GM19035 (cell line): ENCODE measurements around the gene ALDH4A1.
"Not testable (repeated sequence)": the region's sequence is repeated elsewhere in the genome, so short reads cannot be mapped to it uniquely, and the experiment has no call there.

Source experiments
- ATAC-seq: cut with Tn5 transposase; IDR thresholded peaks from one replicate; pipeline ENCODE4 v1.9.1; 2021; ENCODE audit not compliant: unreplicated experiment

The ALDH4A1 gene

DNA sequence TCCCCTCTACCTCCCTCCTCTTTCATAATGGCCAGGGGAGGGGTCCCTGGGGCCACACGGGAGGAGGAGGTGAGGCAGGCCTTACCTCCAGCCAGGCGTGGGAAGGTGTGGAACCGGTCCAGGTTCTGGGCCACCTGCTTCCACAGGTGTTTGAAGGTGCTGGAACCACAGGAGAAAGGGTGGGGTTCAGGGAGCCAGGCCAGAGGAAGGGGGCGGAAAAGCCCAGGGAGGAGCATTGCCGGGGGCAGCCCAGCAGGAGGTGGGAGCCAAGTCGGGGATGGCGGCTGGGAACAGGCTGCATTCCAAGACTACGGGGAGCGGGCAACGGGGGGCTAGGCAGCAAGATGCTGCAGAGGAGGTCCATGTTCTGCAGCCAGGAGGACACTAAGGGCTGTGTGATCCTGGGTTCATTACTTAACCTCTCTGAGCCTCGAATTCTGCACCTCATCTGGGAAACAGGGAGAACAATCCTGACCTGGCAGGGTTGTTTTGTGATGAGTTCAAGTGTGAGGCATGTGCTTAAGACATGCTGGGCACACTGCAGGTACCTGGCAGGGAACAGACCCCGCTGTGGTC lies 23.1 kb downstream of the ALDH4A1 start:
- no peak for ATAC-seq

DNA sequence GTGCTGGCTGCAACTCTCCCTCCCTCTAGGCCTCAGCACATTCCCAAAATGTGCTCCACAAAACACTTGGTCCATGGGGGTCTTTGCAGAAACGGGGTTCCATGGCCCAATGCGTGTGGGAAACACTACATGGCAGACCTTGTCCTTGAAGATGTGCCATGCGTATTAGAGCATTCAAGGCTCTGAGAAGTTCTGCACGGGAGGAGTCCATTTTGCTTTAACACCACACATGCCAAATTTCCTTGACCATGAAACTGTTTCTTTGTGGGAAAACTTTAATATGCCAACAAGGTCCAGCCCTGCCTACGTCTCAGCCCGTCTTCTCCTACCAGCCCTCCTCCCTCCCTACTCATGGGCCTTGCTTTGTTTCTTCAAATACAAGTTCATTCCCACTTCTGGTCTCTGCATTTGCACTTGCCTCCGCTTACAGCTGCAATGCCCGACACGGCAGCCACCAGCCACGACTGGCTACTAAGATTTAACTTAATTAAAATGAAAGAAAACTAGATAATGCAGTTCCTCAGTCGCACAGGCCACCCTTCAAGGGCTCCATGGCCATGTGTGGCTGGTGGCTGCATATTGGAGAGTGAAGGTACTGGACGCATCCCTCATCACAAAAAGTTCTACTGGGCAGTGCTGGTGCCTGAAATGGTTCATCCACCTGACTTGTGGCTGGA lies 23.7 kb downstream of the ALDH4A1 start:
- no peak for ATAC-seq

DNA sequence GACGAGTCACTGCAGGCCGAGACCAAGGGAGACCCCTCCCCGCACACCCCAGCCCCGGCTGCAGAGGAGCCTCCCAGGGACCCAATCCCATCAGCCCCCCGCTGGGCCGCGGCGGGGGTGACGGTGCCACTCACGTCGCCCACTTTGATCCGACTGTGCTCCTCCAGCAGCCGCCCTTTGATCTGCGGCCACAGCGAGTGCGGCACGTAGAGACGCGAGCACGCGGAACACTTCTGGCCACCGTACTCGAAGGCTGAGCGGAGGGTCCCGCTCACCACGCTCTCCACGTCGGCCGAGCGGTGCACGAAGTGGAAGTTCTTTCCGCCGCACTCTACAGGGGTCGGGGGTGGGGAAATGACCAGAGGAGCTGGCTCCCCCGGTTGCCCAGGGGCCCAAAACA lies 25.1 kb downstream of the ALDH4A1 start:
- no peak for ATAC-seq

DNA sequence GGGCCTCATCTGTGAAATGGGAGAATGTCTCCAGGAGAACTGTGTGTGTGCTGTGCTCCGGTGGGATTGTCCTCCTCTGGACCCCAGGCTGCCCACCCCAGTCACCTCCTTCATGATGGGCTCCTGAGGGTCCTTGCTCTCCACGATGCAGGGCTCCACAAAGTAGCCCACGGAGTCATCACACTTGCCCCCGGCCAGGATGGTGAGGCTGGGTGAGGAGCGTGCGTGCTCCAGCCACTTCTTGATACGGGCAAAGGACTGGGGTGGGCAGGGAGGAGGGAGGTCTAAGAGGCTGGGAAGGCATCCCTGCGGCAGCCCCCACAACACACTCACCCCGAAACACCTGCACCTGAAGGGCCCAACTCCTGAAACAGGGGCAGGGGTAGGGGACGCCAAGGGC lies 26.1 kb downstream of the ALDH4A1 start:
- no peak for ATAC-seq

DNA sequence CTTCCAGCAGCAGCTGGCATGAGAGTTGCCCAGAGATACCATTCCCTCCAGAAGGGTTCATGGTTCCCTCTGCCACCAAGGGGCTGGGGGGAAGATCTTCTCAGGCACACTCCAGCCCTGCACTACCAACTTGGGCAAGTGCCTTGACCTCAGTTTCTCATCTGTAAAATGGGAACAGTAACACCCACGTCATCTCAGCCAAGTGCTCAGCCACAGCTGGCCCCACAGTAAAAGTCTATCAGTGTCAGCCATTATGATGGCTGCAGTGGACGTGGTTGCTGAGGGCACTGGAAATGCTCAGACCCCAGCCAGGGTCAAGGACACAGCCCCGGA lies 26.6 kb downstream of the ALDH4A1 start:
- ATAC-seq: no peak

DNA sequence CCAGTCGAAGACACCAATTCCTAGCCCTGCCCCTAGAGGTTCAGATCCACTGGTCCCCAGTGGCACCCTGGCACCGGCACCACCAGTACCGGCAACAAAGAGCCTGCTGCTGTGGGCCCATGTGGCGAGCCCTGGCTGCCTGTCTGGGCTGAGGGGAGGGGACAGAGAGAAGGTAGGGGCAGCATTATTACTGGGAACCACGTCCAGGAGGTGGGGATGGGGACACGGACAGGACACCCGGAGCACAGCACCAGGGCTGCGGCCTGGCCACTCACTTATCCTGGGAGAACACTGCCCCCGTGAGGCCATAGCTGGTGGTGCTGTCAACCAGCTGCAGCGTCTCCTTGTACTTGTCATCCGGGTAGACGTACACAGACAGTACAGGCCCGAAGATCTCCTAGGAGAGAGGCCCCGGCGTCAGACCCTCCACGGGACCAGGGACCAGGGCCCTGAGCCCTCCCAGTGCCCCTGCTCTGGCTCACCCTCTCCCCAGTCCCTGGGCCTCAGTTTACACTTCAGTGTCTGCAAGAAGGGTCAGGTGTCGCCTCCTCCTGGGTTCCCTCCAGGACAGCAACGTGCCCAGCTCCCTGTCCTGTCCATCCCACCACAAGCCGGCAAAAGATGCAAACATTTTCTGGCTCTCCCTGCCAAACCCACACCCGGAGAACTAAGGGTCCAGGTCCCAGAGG lies 27.1 kb downstream of the ALDH4A1 start:
- no peak for ATAC-seq

DNA sequence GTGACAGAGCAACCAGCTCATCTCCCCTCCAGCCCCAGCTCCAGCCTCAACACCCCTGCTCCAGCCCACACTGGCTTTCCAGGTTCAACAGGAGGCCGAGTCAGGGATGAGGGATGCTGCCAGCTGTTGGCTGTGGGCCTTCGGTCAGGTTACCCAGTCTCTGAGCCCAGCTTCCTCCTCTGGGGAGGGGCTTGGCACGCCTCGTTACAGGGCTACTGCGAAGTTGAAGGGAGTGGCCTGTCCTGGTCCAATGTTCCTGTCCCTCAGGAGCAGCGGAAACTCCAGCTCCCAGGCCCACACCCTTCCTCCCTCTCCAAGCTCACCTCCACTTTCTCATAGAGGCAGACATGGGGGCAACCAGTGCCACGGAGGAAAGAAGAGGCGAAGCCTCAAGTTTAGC lies 27.8 kb downstream of the ALDH4A1 start:
- no peak for ATAC-seq

DNA sequence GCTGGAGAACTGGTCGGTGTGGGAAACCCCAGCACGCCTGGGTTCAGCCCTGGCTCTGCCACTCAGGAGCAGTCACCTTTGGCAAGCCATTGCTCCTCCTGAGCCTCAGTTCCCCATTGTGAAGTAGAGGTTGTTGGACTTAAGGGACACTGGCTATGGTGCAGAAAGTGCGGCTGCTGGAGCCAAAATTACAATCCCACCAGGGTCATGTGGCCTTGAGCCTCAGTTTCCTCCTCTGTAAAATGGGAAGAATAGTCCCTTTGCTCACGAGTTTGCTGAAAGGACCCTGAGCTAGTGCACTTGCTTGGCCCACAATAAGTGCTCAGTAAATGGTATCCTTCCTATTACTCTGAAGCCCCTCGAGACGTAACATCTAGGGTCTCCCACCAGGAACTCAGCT lies 28.3 kb downstream of the ALDH4A1 start:
- no peak for ATAC-seq

DNA sequence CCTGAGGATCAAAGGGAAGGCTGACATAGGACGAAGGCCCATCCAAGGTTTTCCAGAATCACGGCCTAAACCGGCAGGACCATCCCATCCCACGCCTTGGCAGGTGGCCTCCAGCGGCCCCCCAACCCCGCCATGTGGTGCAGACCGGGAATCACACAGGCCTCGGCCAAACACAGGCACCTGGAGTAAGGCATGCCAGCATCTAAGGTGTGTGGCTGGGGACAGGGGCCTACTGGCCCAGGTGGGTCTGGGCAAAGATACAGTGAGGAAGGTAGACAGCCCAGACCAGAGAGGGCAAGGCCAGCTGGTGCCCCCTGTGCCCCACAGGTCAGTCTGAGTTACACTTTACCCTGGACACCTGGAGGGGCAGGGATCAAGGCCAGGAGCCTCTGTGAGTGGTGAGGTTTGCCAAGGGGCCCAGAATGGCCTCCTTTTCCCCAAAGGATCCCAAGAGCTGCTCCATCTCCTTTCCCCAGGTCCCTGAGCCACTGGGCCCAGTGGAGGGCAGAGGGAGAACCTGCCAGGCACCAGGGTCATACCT lies 30.2 kb downstream of the ALDH4A1 start:
- no peak for ATAC-seq

DNA sequence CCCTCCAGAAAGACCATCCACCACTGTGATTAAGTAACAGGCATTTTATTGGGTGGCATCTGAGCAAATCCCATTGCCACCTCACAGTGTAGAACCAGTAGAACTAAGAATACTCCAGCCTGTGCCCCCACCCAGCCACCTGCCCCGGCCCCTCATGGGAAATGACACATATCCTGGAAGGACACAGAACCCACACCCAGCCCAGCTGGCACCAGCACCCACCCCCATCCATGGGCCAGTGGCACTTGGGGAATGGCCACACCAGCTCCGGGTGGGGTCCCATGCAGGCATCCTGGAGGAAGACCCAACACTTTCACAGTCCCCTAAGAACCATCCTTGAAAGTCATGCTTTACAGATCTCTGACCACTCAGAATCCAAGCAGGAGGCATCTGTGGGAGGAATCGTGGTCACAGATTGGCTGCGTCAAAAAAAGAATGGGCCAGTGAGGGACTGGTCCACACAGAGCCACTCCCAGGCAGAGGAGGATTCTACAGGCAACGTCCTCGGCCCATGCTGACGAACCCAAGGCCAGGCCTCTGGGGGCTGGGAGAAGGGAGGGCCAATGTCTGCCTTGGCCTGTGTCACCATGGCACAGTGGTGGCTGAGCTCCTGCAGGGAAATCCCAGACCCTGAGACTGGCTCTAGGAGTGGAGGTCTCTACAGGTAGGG lies 30.8 kb downstream of the ALDH4A1 start:
- ATAC-seq: no peak

DNA sequence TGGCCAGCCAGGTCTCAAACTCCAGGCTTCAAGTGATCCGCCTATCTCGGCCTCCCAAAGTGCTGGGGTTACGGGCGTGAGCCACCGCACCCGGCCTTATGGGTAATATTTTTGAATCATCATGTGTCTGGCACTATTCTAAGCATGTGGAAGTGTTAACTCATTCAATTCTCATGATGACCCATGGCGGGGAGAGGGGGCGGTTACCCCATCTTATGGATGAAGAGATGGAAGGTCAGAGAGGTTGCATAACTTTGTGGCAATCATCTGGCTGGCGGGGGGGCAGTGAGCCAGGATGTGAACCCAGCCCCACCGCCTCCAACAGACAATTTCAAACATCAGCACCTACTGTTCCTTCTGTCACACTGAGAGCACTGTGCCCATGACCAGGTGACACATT lies 31.4 kb downstream of the ALDH4A1 start:
- no peak for ATAC-seq

DNA sequence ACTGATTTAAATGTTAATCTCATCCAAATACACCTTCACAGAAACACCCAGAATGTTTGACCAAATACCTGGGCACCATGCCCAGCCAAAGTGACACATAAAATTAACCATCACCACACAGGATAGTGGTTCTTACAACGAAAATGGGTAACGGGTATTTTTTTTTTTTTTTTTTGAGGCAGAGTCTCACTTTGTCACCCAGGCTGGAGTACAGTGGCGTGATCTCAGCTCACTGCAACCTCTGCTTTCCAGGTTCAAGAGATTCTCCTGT lies 31.8 kb downstream of the ALDH4A1 start:
- ATAC-seq: not testable (repeated sequence)

DNA sequence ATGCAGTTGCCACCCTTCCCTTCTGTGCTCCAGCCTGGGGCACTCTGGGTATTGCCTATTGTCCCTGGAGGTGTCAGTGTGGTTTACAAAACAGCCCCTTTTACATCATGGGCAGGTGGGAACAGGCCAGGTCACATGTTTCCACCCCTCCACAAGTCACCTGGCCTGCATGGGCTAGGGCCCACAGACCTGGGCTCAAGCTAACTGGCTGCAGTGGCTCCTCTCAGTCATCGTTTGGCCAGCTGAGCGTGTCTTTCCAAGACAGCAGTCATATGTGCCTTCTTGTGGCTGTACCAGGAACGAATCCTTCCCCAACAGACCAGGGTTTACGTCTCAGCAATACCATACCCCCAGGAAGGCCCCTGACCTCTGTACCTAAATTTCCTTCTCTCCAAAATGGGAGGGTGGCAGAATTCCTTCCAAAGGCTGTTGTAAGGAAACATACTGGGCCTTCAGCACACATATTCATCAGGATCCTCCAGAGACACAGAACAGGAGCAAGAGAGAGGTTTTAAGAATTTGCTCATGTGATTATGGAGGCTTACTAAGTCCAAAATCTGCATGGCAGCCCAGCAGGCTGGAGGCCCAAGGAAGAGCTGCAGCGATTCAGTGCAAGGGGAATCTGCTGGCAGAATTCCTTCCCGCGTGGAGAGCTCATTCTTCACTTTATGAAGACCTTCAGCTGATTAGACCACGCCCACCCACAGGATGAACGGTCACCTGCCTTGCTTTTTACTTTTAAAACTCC lies 32.3 kb downstream of the ALDH4A1 start:
- ATAC-seq: no peak

DNA sequence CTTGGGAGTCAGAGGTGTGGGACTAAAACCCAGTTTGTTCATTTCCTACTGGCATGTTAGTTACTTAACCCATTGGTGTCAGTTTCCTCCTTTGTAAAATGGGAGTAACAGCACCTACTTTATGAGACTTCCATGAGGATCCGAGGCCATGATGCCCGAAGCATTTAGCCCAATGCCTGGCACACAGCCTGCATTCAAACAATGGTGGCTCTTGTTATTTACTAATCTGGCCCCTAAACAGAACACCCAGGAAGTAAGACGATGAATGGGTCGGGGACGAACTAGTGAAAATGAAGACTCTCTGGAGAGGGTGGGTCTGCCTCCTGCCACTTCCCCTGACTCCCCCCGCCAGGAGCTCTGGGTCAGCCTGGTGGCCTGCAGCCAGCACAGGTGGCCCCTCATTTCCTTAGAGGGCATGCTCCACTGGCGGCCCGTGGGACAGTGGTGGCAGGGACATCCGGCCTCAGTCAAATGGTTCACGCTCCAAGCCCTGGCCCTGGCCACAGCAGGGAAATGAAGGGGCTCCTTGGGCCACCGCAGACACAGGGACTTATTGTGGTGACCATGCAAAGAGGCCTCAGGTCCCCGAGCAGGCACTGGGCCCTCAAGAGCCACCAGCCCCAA lies 33.4 kb downstream of the ALDH4A1 start:
- no peak for ATAC-seq

DNA sequence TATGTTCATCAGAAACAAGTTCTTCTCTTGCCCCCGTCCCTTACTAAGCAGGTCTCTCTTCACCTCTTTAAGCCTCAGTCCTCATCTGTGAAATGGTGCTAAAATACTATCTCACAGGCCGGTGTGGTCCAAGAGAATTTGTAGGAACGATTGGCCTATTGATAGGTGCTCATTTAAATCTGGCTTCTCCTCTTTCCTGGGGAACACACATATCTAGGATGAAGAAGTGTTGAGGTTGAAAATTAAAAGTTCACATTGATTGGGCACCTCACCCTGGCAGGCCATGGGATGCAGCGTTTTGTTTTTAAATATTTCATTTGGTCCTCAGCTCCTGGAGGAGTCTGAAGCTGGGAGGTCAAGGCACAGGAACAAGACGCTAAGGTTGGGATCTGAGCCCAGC lies 34.0 kb downstream of the ALDH4A1 start:
- no peak for ATAC-seq

DNA sequence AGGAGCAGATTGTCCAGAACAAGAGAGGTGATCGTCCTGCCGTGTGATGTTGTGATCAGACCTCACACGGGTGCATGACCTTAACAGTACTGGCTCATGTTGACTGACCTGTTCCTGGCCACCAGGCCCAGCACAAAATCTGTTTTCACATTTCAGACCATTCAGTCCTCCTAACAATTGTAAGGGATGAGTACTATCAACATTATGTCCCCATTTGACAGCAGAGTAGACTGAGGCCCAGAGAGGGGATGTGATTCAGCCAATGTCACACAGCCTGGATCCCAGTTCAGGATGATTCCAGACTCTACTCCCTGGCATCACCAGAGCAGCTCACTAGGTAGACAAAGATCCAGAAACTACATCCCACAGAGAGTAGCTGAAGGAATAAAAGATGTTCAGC lies 35.5 kb downstream of the ALDH4A1 start:
- no peak for ATAC-seq

DNA sequence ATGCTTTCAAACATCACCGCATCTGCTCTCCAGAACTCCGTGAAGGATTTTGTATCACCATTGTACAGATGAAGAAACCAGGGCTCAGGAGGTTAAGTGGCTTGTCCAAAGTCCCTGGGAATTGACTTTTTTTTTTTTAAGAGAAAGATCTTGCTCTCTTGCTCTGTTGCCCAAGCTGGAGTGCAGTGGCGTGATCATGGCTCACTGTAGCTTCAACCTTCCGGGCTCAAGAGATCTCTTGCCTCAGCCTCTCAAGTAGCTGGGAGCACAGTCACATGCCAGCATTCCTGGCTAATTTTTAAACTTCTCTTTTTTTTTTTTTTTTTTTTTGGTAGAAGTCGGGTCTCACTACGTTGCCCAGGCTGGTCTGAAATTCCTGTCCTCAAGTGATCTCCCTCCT lies 36.0 kb downstream of the ALDH4A1 start:
- ATAC-seq: no peak

DNA sequence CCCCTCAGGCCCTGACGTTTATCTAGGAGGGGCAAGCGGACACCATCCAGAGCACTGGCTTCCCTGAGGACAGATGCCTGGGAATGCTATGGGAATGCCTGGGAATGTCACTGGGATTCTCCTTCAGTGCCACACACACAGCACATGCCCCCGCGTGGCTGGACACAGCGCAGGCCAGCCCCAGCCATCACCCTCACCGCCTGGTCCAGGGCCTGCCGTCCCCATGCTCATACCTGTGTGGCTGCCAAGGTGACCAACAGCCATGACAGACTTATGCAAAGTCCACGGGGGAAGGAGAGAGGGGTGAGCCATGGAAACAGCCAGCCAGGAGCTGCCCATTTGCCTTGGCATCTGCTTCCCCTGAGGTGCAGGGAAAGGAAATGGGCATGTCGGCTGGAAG lies 37.2 kb downstream of the ALDH4A1 start:
- no peak for ATAC-seq

DNA sequence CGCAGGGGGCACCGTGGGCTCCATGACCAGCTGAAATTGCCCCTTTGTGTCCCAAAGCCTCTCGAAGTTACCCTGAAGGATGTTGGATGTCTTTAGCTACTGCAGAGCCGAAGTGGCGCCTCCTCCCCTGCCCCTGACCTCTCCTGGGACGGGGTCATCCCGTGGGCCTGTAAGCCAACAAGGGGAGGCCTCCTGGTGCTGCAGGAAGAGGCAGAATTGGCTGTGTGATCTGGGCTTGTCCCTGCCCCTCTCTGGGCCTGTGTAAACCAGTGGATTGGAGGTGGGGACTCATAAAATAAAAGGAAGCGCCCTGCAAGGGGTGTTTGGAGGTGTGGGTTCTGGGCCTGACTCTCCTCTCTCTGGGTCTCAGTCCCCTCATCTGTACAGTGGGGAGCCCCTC lies 40.8 kb downstream of the ALDH4A1 start:
- no peak for ATAC-seq

DNA sequence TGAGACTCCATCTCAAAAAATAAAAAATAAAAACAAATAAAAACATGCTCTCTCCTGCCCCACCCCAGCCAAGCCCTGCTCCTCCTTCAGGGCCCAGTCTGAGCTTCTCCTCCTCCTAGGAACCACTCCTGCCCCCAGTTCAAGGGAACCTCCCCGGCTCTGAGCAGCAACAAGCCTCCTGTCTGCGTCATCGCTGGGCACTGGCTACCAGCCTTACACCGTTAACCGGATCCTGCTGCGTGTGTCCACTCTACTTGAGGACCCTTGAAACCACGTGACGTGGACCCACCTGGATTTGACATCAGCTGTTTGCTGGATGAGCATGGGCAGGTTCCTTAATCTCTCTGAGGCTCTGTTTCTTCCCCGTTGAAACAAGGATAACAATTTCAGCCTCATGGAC lies 41.3 kb downstream of the ALDH4A1 start:
- ATAC-seq: no peak

DNA sequence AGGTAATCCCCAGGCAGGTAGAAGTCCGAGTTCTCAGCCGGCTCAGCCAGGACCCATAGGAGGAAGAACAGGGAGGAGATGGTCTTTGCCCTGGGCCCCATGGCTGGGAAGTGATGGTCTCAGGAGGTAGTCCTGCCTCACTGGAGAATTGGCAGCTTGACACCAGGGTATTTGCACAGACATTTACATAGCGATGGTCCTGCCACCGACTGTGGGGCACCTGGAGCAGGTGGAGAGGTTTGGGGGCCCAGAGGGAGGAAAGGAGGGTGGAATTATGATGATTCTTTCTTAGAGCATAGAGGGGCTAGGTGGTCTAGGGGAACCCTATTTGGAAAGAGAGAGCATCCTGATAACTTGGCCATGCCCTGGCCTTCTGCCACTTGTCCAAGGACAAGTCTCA lies 42.8 kb downstream of the ALDH4A1 start, which contains the start of gene TAS1R2:
Gene TAS1R2, minus strand, starts transcription at position 101 of the 400 bp plus-strand sequence. Its CDS starts 0 bp downstream, at position 101.
- no peak for ATAC-seq
